Neuron (in vitro differentiated cells): ENCODE measurements around the gene JPH3.
"Not testable (repeated sequence)": the region's sequence is repeated elsewhere in the genome, so short reads cannot be mapped to it uniquely, and the experiment has no call there.

Experiments
- H2AFZ ChIP-seq: one replicate; pipeline ENCODE4 v1.6.1; 2013; ENCODE audit warnings: low read depth, mild to moderate bottlenecking, inconsistent platforms, low read length, moderate library complexity
- H3K27me3 ChIP-seq: one replicate; pipeline ENCODE4 v1.6.1; 2013; ENCODE audit warnings: low read length; ENCODE audit not compliant: insufficient read depth
- H3K36me3 ChIP-seq: one replicate; pipeline ENCODE4 v1.6.1; 2013; ENCODE audit warnings: low read length; ENCODE audit not compliant: insufficient read depth
- H3K4me1 ChIP-seq: one replicate; pipeline ENCODE4 v1.6.1; 2013; ENCODE audit warnings: low read length; ENCODE audit not compliant: insufficient read depth
- H3K4me3 ChIP-seq: 2 replicates; pipeline ENCODE4 v1.5.1; 2013; ENCODE audit warnings: mild to moderate bottlenecking, low read length, moderate library complexity
- H3K9me3 ChIP-seq: one replicate; pipeline ENCODE4 v1.6.1; 2013; ENCODE audit warnings: low read length

Gene JPH3

GRCh38 chr16:87563714-87564523 lies 38.4 kb upstream of the JPH3 start:
- Histone ChIP-seq H3K9me3 (no peaks in the 10 kb centered on the region), H3K4me3 (no peak overlapping the region), H3K4me1 (peaks cover 4% of the 10 kb centered on the region), H2AFZ (no peak overlapping the region), H3K27me3 (no peaks in the 10 kb centered on the region), H3K36me3 (no peaks in the 10 kb centered on the region)

- H3K9me3 ChIP-seq, result no peaks in the 10 kb centered on the region
- H3K27me3 ChIP-seq, result no peaks in the 10 kb centered on the region
- no peak overlapping the region for H2AFZ ChIP-seq
- peaks cover 4% of the 10 kb centered on the region for H3K4me1 ChIP-seq
- H3K4me3 ChIP-seq, result no peak overlapping the region
- H3K36me3 ChIP-seq, result no peaks in the 10 kb centered on the region
Measured at GRCh38 chr16:87564524-87564778, 37.9 kb upstream of the JPH3 start.

GRCh38 chr16:87569601-87570571 lies 32.4 kb upstream of the JPH3 start:
- Histone ChIP-seq H2AFZ (no peak overlapping the region), H3K4me1 (no peaks in the 10 kb centered on the region), H3K36me3 (no peaks in the 10 kb centered on the region)

GRCh38 chr16:87570572-87570937 lies 31.8 kb upstream of the JPH3 start:
- H3K4me1 ChIP-seq, result no peaks in the 10 kb centered on the region
- H3K4me3 ChIP-seq, result no peak overlapping the region
- H3K36me3 ChIP-seq, result no peaks in the 10 kb centered on the region
- H3K9me3 ChIP-seq, result no peaks in the 10 kb centered on the region
- no peak overlapping the region for H2AFZ ChIP-seq
- H3K27me3 ChIP-seq, result peaks cover 3% of the 10 kb centered on the region

More at GRCh38 chr16:87569601-87570571, 32.4 kb upstream of the JPH3 start:
- Histone ChIP-seq H3K27me3 (peaks cover 3% of the 10 kb centered on the region), H3K4me3 (no peak overlapping the region), H3K9me3 (no peaks in the 10 kb centered on the region)

- no peak overlapping the region for H2AFZ ChIP-seq
- H3K4me3 ChIP-seq, result no peak overlapping the region
- no peaks in the 10 kb centered on the region for H3K9me3 ChIP-seq
- H3K4me1 ChIP-seq, result no peaks in the 10 kb centered on the region
- H3K27me3 ChIP-seq, result peaks cover 5% of the 10 kb centered on the region
- H3K36me3 ChIP-seq, result no peaks in the 10 kb centered on the region
Measured at GRCh38 chr16:87570938-87571867, 31.1 kb upstream of the JPH3 start.

- no peaks in the 10 kb centered on the region for H3K9me3 ChIP-seq
Measured at GRCh38 chr16:87571868-87572244, 30.5 kb upstream of the JPH3 start.

GRCh38 chr16:87572959-87573358 lies 29.3 kb upstream of the JPH3 start:
- no peak overlapping the region for H3K4me3 ChIP-seq
- no peaks in the 10 kb centered on the region for H3K36me3 ChIP-seq
- no peaks in the 10 kb centered on the region for H3K4me1 ChIP-seq
- no peak overlapping the region for H2AFZ ChIP-seq
- H3K27me3 ChIP-seq, result peaks cover 5% of the 10 kb centered on the region
- no peaks in the 10 kb centered on the region for H3K9me3 ChIP-seq

More at GRCh38 chr16:87571868-87572244, 30.5 kb upstream of the JPH3 start:
- no peak overlapping the region for H3K4me3 ChIP-seq
- no peaks in the 10 kb centered on the region for H3K4me1 ChIP-seq
- H2AFZ ChIP-seq, result no peak overlapping the region
- no peaks in the 10 kb centered on the region for H3K36me3 ChIP-seq
- H3K27me3 ChIP-seq, result peaks cover 5% of the 10 kb centered on the region

- H3K36me3 ChIP-seq, result no peaks in the 10 kb centered on the region
- peaks cover 5% of the 10 kb centered on the region for H3K27me3 ChIP-seq
- H3K4me1 ChIP-seq, result no peaks in the 10 kb centered on the region
- H3K9me3 ChIP-seq, result no peaks in the 10 kb centered on the region
- no peak overlapping the region for H2AFZ ChIP-seq
- no peak overlapping the region for H3K4me3 ChIP-seq
Measured at GRCh38 chr16:87575027-87575804, 27.1 kb upstream of the JPH3 start.

- no peaks in the 10 kb centered on the region for H3K4me1 ChIP-seq
- no peak overlapping the region for H3K4me3 ChIP-seq
- peaks cover 5% of the 10 kb centered on the region for H3K27me3 ChIP-seq
- H2AFZ ChIP-seq, result no peak overlapping the region
- H3K36me3 ChIP-seq, result no peaks in the 10 kb centered on the region
- H3K9me3 ChIP-seq, result no peaks in the 10 kb centered on the region
Measured at GRCh38 chr16:87576171-87576570, 26.1 kb upstream of the JPH3 start.

- not testable (repeated sequence) for H3K9me3 ChIP-seq, H2AFZ ChIP-seq, H3K4me3 ChIP-seq, H3K36me3 ChIP-seq, H3K27me3 ChIP-seq
- H3K4me1 ChIP-seq, result peaks cover 13% of the 10 kb centered on the region
Measured at GRCh38 chr16:87578142-87578930, 24.0 kb upstream of the JPH3 start.

- Histone ChIP-seq H3K4me1 (peaks cover 13% of the 10 kb centered on the region), H3K27me3 (peaks cover 4% of the 10 kb centered on the region), H3K9me3 (no peaks in the 10 kb centered on the region), H2AFZ (no peak overlapping the region), H3K36me3 (no peaks in the 10 kb centered on the region), H3K4me3 (no peak overlapping the region)
Measured at GRCh38 chr16:87579691-87580090, 22.6 kb upstream of the JPH3 start.

- peaks cover 13% of the 10 kb centered on the region for H3K4me1 ChIP-seq
- H3K36me3 ChIP-seq, result no peaks in the 10 kb centered on the region
- H3K27me3 ChIP-seq, result peaks cover 8% of the 10 kb centered on the region
- no peaks in the 10 kb centered on the region for H3K9me3 ChIP-seq
- H2AFZ ChIP-seq, result no peak overlapping the region
- no peak overlapping the region for H3K4me3 ChIP-seq
Measured at GRCh38 chr16:87580855-87581261, 21.4 kb upstream of the JPH3 start.
